ENCODE data around the gene SGCD.

- TF ChIP-seq EZH2 (IDR thresholded peaks at IDR 0.05): no peak
- no peak for TF ChIP-seq POLR2AphosphoS5 (IDR thresholded peaks at IDR 0.05; ENCODE audit: borderline replicate concordance, low read depth, low read length)
- TF ChIP-seq FOXP2 (optimal IDR thresholded peaks at IDR 0.05; ENCODE audit: control extremely low read depth, extremely low read length, insufficient read depth): no peak
Measured at GRCh38 chr5:156552855-156553358, 225.9 kb downstream of the SGCD start.
